GM19438 (cell line): ENCODE results near the gene ARIH2.
"Not testable (repeated sequence)": the region's sequence is repeated elsewhere in the genome, so short reads cannot be mapped to it uniquely, and the experiment has no call there.

Experiments
- ATAC-seq: cut with Tn5 transposase; IDR thresholded peaks from one replicate; pipeline ENCODE4 v1.9.1; 2021; ENCODE audit warnings: low read depth; ENCODE audit not compliant: unreplicated experiment

Gene ARIH2

DNA sequence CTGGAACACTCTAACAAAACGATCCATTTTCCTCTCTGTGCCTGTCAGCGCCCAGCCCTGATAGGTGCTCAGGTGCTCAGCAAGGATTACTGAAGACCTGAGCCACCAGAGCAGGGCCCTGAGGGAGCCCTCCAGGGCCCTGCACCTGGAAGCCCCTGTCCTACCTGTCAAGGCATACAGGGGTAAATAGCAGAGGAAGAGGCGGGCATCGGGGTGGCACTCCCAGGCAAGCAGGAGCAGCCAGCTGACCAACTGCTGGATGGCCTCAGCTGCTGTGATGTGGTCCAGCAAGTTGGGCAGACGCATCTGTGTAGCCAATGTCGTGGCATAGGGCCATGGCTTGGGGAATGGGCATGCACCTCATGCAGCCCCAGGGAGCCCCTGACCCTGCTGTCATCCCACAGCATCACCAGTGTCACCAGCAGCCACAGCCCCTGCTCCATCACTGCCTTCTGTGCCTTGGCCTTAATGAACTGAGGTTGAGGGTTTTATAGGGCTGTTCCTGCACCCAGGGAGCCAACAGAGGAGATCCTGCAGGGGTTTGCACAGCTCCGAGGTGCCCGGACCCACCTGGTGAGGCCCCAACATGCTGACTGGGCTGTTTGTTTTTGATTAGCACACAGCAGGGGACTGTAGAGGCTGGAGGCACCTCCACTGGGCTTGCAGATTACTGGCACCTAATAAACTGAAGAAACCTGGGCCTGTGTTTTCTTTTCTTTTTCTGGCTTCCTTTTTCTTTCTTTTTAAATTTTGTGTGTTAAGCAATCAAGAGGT is 80.6 kb downstream of the ARIH2 start:
- no peak for ATAC-seq

DNA sequence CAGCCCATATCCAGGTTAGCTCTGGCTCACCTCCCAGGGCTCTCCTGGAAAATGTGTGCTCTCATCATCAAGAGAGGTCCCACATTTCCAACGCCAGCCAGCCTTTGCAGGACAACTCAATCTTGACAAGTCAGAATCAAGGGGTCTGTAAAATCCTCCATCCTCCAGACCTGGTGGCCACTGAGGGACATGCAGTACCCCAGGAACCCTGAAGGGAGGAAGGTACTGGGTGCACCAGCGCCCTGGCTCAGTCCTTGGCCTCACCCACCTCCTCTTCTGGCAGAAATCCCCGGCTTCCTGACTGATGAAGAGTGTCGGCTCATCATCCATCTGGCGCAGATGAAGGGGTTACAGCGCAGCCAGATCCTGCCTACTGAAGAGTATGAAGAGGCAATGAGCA is 82.5 kb downstream of the ARIH2 start:
- no peak for ATAC-seq

DNA sequence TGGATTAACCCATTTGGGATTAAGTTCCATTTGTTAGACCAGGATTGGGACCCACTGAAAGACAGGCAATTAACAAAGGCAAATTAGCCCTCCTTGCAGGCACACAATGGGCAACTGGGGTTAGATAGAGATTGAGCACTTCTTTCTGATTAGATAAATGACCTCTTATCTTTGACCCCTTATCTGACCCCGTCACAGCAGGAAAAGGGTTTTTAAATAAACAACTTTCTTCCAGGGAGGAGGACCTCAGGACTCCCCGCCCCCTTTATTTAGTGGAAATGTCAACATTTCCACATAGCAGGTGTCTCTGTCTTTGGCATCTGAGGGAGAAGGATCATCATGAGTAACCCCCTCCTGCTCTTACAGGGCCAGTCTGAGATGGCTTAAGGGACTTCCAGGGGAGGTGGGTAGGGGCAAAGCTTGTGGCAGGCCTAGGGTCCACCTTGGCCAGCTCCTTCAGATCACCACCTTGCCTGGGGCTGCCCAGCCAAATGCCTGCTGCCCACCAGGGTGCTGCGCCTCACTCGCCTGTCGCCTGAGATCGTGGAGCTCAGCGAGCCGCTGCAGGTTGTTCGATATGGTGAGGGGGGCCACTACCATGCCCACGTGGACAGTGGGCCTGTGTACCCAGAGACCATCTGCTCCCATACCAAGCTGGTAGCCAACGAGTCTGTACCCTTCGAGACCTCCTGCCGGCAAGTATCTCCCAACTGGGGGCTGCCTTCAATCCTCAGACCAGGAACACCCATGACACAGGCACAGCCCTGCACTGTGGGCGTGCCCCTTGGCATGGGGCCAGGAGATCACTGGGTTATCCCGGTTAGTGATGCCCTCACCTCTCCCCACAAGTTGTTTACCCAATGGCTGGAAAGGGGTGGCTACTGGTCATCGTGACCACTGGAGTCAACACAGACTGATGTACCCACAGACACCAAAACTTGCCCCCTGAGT is 86.0 kb downstream of the ARIH2 start:
- no peak for ATAC-seq

DNA sequence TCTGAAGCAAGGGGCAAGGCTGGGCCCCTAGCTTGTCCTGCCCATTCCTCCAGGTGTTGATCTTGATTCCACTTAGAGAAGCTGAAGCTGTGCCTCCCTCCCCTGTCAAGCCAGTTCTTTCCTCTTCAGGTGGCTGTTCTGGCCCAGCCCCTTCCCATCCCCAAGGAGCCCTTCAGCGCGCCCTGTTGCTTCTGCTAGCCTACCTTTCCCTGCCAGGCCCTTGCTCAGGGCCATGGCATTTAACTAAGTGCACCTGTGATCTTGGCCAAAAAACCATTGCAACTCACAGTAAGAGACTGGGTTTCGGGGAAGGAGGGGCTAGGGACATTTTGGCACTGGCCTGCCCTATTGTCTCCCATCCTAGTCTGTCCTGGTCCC is 86.7 kb downstream of the ARIH2 start:
- no peak for ATAC-seq

DNA sequence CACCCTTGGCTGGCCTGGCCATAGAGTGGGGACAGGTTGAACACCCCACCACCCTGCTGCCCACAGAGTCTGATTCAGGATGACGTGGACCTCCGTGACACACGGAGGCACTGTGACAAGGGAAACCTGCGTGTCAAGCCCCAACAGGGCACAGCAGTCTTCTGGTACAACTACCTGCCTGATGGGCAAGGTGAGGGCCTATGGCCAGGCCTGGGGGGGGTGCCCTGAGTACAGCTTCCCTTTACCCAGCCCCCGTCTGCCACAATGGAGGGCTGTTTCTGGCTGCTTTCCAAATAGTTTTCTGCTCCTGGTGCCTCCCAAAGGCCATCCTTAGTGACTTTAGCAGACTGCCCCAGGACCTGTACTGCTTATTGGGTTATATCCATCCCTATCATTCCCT is 87.4 kb downstream of the ARIH2 start:
- no peak for ATAC-seq

DNA sequence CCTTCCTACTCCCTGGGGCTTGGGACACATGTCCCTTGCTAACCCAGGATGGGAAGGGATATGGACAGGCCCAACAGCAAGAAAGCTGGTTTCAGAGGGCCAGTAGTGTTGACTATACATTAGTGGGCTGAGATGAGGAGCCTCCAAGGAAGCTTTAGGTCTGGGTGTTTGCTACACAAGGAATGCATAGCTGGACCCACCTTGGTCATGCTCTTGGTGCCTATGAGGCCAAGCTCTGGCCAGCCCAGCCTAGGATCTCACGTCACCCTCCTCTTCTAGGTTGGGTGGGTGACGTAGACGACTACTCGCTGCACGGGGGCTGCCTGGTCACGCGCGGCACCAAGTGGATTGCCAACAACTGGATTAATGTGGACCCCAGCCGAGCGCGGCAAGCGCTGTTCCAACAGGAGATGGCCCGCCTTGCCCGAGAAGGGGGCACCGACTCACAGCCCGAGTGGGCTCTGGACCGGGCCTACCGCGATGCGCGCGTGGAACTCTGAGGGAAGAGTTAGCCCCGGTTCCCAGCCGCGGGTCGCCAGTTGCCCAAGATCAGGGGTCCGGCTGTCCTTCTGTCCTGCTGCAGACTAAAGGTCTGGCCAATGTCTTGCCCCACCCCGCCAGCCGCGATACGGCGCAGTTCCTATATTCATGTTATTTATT is 87.9 kb downstream of the ARIH2 start:
- ATAC-seq, result no peak

DNA sequence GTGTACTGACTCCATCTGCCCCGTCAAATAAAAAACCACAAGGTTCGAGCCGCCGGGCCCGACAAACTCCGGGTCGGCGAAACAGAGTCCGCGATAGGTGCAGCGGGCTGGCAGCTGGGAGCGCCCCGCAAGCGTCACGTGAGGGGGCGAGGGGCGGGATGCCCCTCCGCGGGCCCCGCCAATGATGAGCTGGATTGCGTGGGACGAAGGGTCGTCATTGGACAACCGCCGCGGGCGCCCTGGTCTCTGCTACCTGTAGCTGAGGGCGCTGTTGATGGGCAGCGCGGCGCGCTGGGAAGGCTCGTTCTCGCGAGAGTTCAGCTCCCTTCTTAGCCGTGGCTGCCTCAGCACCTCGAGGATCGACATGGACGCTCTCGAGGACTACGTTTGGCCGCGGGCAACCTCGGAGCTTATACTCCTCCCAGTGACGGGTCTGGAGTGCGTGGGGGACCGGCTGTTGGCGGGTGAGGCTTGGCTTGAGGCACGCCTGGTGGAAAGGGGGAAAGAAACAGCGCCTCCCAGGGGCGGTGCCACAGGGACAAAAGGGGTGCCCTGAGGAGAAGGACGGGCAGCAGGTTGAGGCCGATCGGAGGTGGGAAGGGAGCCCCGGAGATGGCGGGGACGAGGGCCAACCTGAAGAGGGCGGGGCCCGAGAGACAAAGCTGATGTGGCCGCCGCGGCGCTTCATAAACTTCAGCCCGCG is 88.6 kb downstream of the ARIH2 start, which contains the start of gene WDR6:
Gene WDR6, plus strand, starts transcription at position 324 of the 703 bp plus-strand sequence. Its CDS starts 41 bp downstream, at position 365.
- ATAC-seq, result peak; percentile 89

DNA sequence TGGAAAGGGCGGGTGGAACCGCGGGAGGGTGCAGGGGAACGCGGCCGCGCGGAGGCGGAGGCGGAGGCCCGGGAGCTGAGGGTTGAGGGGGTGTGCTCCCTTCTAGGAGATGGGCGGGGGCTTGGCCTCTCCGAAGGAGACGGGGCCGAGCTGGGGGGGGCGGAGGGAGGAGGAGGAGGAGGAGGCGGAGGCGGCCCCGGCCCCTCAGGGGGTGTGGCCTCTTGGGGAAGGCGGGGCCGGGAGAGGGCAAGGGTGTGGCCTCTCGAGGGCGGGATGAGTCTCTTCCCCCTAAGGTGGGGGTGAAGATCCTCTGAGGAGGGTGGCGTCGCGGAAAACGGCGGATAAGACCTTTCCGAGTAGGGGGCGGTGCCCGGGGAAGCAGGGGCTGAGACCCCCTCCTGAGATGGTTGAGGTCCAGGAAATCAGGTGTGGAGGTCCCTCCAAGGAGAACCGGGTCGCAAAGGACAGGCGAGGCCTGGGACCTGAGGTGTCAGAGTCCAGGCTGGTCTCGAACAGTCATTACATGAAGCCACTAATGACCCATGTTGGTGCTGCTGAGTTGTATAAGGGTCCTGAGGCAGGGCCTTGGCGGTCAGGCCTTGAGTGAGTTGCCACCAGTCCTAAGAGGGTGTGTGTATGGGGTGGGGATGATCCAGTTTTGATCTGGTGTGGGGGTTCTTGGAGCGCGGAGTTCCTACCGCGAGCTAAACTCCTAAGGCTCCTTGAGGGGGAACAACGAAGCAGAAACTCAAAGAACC is 89.3 kb downstream of the ARIH2 start:
- peak; percentile 42 for ATAC-seq

DNA sequence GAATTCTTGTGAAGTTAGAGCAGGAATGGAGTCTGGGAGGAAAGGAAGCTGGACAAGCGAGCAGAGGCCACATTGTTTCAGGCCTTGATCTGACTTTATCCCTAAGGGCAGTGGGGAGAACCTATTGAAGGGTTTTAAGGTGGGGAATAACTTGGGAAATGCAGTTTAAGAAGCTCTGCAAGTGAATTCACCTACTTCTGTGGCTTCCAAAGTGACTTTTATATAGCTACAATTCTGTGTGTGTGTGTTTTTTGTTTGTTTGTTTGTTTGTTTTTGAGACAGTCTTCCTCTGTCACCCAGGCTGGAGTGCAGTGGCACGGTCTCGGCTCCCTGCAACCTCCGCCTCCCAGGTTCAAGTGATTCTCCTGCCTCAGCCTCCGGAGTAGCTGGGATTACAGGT is 90.0 kb downstream of the ARIH2 start:
- ATAC-seq, result not testable (repeated sequence)

DNA sequence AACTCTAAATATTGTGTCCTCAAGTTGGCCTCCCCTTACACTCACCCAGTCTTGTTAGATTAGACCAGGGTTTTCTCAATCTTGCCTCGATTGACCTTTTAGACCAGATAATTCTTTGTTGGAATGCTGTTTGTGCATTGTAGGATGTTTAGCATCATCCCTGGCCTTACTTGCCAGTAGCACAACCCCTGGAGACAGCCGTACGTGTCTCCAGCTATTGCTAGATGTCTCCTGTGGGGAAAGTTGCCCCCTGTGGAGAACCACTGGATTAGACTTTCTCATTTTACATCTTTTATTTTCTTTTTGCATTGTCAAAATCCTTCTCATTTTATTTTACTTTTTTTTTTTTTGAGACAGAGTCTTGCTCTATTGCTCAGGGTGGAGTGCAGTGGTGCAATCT is 90.8 kb downstream of the ARIH2 start:
- no peak for ATAC-seq

DNA sequence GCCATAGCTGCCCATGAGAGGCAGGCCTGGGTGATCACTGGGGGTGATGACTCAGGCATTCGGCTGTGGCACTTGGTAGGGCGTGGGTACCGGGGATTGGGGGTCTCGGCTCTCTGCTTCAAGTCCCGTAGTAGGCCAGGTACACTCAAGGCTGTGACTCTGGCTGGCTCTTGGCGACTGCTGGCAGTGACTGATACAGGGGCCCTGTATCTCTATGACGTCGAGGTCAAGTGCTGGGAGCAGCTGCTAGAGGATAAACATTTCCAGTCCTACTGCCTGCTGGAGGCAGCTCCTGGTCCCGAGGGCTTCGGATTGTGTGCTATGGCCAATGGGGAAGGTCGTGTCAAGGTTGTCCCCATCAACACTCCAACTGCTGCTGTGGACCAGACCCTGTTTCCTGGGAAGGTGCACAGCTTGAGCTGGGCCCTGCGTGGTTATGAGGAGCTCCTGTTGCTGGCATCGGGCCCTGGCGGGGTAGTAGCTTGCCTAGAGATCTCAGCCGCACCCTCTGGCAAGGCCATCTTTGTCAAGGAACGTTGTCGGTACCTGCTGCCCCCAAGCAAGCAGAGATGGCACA is 93.9 kb downstream of the ARIH2 start:
- ATAC-seq, result no peak

DNA sequence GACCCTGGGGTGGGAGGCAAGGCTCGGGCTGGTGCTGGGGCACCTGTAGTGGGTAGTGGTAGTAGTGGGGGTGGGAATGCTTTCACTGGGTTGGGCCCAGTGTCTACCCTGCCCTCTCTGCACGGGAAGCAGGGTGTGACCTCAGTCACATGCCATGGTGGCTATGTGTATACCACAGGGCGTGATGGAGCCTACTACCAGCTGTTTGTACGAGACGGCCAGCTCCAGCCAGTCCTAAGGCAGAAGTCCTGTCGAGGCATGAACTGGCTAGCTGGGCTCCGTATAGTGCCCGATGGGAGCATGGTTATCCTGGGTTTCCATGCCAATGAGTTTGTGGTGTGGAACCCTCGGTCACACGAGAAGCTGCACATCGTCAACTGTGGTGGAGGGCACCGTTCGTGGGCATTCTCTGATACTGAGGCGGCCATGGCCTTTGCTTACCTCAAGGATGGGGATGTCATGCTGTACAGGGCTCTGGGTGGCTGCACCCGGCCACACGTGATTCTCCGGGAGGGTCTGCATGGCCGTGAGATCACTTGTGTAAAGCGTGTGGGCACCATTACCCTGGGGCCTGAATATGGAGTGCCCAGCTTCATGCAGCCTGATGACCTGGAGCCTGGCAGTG is 94.6 kb downstream of the ARIH2 start:
- ATAC-seq, result no peak

DNA sequence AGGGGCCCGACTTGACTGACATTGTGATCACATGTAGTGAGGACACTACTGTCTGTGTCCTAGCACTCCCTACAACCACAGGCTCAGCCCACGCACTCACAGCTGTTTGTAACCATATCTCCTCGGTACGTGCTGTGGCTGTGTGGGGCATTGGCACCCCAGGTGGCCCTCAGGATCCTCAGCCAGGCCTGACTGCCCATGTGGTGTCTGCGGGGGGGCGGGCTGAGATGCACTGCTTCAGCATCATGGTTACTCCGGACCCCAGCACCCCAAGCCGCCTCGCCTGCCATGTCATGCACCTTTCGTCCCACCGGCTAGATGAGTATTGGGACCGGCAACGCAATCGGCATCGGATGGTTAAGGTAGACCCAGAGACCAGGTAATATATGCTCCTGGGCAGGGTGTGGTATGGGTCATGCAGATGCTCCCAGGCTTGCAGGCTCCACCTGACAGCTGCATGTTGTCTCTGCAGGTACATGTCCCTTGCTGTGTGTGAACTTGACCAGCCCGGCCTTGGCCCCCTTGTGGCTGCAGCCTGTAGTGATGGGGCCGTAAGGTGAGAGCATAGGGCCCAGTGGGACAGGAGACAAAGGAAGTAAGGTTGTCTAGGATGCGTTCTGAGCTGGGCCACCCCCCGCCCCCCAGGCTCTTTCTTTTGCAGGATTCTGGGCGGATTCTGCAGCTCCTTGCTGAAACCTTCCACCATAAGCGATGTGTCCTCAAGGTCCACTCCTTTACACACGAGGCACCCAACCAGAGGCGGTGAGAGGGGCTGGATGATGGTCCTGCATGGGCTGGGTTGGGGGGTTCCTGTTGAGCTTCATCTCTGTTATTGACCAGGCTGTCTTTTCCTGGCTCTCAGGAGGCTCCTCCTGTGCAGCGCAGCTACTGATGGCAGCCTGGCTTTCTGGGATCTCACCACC is 95.4 kb downstream of the ARIH2 start:
- no peak for ATAC-seq

DNA sequence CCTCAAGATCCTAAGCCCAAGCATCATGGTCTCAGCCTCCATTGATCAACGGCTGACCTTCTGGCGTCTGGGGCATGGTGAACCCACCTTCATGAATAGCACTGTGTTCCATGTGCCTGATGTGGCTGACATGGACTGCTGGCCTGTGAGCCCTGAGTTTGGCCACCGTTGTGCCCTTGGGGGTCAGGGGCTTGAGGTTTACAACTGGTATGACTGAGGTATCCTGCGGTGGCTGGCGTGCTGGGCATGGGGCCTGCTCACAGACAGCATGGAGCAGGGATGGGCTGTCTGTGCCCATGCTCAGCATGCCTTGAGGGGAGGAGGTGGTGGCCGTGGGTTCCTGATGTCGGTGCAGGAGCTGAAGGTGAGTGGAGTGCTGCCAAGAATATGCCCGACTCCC is 96.4 kb downstream of the ARIH2 start:
- ATAC-seq, result no peak

DNA sequence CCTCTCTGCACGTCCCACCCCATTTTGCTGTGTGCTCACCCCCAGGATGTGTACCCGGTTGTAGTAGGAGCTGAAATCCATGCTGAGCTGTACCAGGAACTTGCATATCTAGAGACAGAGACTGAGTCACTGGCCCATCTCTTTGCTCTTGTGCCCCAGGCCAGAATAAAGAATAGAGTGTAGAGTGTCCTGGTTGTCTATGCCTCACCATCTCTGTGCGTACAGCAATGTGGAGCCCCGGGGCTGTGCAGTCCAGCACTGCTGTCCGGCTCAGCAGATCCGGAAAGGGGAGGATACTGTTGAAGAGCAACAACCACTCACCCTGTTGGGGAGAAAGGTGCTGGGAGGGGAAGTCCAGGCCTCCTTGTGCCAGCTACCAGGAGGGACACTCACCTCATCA is 97.1 kb downstream of the ARIH2 start:
- ATAC-seq, result no peak

DNA sequence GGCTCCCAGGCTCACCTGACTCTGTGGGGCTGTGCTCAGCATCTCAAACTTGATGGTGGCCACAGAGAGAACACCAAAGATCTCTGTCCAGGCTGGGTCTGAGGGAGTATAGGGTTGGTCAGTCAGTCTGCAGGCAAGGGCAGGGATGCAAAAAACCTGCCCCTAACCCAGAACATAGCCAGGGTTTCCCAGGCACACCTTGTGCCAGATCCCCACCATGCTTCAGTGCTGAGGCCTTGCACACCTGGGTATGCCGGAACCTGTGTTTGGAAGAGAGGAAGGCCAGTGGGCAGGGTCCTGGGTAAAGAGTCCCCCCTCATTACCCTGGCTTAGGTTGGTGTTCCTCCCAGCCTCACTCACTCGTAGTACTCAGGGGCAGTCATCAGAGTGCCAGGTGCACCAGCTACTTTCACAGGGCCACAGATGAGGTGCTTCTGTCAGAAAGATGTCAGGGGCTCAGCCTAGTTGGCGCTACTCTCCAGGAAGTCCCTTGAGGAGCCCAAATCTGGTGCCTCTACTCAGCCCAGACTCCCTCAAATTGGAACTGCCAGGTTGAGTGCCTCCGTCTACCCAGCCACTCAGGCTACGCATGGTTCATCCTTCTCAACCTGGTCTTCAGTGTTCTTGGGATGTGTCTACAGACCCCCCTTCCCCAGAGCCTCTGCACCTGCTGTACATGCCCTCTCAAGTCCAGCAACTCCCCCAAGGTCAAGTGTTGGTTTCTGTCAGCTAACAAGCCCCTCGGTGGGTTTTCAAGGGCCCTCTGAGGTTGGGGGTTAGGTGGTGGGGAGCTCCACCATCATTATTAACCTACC is 98.0 kb downstream of the ARIH2 start:
- no peak for ATAC-seq
